Coronary artery (tissue), 2 donors: Measurements from ENCODE around the gene DAPP1.

Source experiments
- DNase-seq: peaks from one replicate; pipeline ENCODE4 v3.0.0-alpha.2; 2017; ENCODE audit warnings: low spot score
- H3K27ac ChIP-seq, 2 donors: fragments of 200-600 bp; sonication (generic); one replicate each; pipeline ENCODE4 v1.5.1; 2016 to 2019
- H3K4me3 ChIP-seq: fragments of 200-600 bp; sonication (generic); 2 replicates; pipeline ENCODE4 v1.5.1; 2016; ENCODE audit warnings: mild to moderate bottlenecking, moderate library complexity
- CTCF ChIP-seq: fragments of 200-600 bp; sonication (generic); IDR thresholded peaks from one replicate; pipeline ENCODE4 v1.5.1; 2019; ENCODE audit warnings: antibody characterized with exemption

The DAPP1 gene

GRCh38 chr4:99861120-99861905 lies 44.7 kb downstream of the DAPP1 start:
- no peak overlapping the region for H3K4me3 ChIP-seq
- no peak overlapping the region for H3K27ac ChIP-seq
- no peak for TF ChIP-seq CTCF
- DNase-seq: no peak

- DNase-seq: no peak
- Histone ChIP-seq H3K27ac (no peak overlapping the region), H3K4me3 (no peak overlapping the region)
- TF ChIP-seq CTCF: no peak
Observed at GRCh38 chr4:99863804-99864203, 47.2 kb downstream of the DAPP1 start.

GRCh38 chr4:99868126-99868596 lies 51.5 kb downstream of the DAPP1 start:
- Histone ChIP-seq H3K4me3 (no peak overlapping the region), H3K27ac (no peak overlapping the region)
- no peak for DNase-seq
- no peak for TF ChIP-seq CTCF

GRCh38 chr4:99872570-99872969 lies 55.9 kb downstream of the DAPP1 start:
- DNase-seq: no peak
- H3K4me3 ChIP-seq: no peak overlapping the region
- no peak overlapping the region for H3K27ac ChIP-seq
- TF ChIP-seq CTCF: no peak

- Histone ChIP-seq H3K4me3 (no peak overlapping the region), H3K27ac (no peak overlapping the region)
- DNase-seq: no peak
- no peak for TF ChIP-seq CTCF
Observed at GRCh38 chr4:99875071-99875470, 58.4 kb downstream of the DAPP1 start.

- H3K27ac ChIP-seq: no peak overlapping the region
- H3K4me3 ChIP-seq: no peak overlapping the region
- no peak for DNase-seq
- no peak for TF ChIP-seq CTCF
Observed at GRCh38 chr4:99876946-99877345, 60.3 kb downstream of the DAPP1 start.

- DNase-seq: no peak
- TF ChIP-seq CTCF: no peak
- H3K27ac ChIP-seq: no peak overlapping the region
- H3K4me3 ChIP-seq: no peak overlapping the region
Observed at GRCh38 chr4:99878604-99879003, 62.0 kb downstream of the DAPP1 start.
